Parathyroid adenoma (tissue), 2 donors: ENCODE results near the gene NANS.
"Not testable (repeated sequence)": the region's sequence is repeated elsewhere in the genome, so short reads cannot be mapped to it uniquely, and the experiment has no call there.

Source experiments
- H2AFZ ChIP-seq: fragments of 300-600 bp; sonication (generic); one replicate; pipeline ENCODE4 v1.7.0; 2017; ENCODE audit warnings: antibody characterized with exemption, mild to moderate bottlenecking
- H3K27ac ChIP-seq: fragments of 300-600 bp; sonication (generic); one replicate; pipeline ENCODE4 v1.7.0; 2017
- H3K27me3 ChIP-seq: fragments of 300-600 bp; sonication (generic); one replicate; pipeline ENCODE4 v1.7.0; 2017; ENCODE audit warnings: low read length; ENCODE audit not compliant: control insufficient read depth, insufficient read depth
- H3K36me3 ChIP-seq: fragments of 300-600 bp; sonication (generic); one replicate; pipeline ENCODE4 v1.7.0; 2017; ENCODE audit warnings: low read length; ENCODE audit not compliant: control insufficient read depth, insufficient read depth
- H3K4me1 ChIP-seq: fragments of 300-600 bp; sonication (generic); one replicate; pipeline ENCODE4 v1.7.0; 2017; ENCODE audit warnings: control low read depth
- H3K4me2 ChIP-seq: fragments of 300-600 bp; sonication (generic); one replicate; pipeline ENCODE4 v1.7.0; 2017; ENCODE audit warnings: low read length
- H3K4me3 ChIP-seq: fragments of 300-600 bp; sonication (generic); one replicate; pipeline ENCODE4 v1.7.0; 2017; ENCODE audit warnings: low read depth, low read length
- H3K79me2 ChIP-seq: fragments of 300-600 bp; sonication (generic); one replicate; pipeline ENCODE4 v1.7.0; 2017; ENCODE audit warnings: control low read depth
- H3K9ac ChIP-seq: fragments of 300-600 bp; sonication (generic); one replicate; pipeline ENCODE4 v1.7.0; 2017; ENCODE audit warnings: mild to moderate bottlenecking
- H3K9me3 ChIP-seq: fragments of 300-600 bp; sonication (generic); one replicate; pipeline ENCODE4 v1.7.0; 2017; ENCODE audit warnings: low read length; ENCODE audit not compliant: control insufficient read depth
- TF ChIP-seq, protein P1 (sequence below): fragments of 300-600 bp; sonication (generic); IDR thresholded peaks from one replicate; pipeline ENCODE4 v1.7.0; 2017; ENCODE audit warnings: antibody characterized with exemption, mild to moderate bottlenecking
- donor health status: primary hyperparathyroidism.

NANS gene

DNA sequence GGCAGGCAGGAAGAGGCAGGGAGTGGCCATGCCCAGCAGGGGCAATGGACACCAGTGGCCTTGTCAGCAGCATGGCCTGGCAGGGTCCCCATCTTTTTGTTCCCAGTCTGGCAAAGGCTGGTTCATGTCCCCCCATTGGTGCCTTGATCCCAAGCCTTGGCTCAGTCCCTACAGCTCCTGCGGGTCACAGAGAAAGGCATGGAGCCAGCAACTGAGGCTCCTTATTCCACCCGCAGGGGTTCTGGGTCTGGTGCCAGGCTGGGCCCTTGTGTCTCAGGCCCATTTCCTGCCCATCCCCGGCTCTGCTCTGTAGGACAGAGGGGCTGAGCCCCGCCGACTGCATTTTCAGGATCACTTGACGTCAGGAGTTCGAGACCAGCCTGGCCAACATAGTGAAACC lies 48.5 kb downstream of the NANS start:
- H3K4me3 ChIP-seq = no peak overlapping the region
- no peak overlapping the region for H3K4me2 ChIP-seq
- no peak overlapping the region for H3K9ac ChIP-seq
- no peaks in the 10 kb centered on the region for H3K4me1 ChIP-seq
- H2AFZ ChIP-seq = no peak overlapping the region
- H3K27me3 ChIP-seq = no peaks in the 10 kb centered on the region
- TF ChIP-seq, protein P1, sequence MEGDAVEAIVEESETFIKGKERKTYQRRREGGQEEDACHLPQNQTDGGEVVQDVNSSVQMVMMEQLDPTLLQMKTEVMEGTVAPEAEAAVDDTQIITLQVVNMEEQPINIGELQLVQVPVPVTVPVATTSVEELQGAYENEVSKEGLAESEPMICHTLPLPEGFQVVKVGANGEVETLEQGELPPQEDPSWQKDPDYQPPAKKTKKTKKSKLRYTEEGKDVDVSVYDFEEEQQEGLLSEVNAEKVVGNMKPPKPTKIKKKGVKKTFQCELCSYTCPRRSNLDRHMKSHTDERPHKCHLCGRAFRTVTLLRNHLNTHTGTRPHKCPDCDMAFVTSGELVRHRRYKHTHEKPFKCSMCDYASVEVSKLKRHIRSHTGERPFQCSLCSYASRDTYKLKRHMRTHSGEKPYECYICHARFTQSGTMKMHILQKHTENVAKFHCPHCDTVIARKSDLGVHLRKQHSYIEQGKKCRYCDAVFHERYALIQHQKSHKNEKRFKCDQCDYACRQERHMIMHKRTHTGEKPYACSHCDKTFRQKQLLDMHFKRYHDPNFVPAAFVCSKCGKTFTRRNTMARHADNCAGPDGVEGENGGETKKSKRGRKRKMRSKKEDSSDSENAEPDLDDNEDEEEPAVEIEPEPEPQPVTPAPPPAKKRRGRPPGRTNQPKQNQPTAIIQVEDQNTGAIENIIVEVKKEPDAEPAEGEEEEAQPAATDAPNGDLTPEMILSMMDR = no peak
- H3K9me3 ChIP-seq = no peaks in the 10 kb centered on the region
- H3K79me2 ChIP-seq = no peaks in the 10 kb centered on the region
- H3K27ac ChIP-seq = no peak overlapping the region
- H3K36me3 ChIP-seq = no peaks in the 10 kb centered on the region

DNA sequence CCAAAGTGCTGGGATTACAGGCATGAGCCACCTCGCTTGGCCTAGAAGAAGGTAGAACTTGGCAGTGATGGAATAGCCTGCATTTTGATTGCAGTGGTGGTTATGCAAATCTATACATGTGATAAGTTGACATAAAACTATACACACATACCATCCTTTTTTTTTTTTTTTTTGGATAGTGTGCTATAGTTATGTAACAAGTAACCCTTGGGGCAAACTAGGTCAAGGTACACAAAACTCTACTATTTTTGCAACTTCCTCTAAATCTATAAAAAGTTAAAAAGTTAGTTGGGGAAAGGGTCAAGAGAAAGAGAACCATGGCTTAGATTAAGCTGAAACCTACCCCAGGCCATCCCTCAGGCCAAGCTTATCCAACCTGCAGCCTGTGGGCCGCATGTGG lies 51.4 kb downstream of the NANS start:
- no peak overlapping the region for H2AFZ ChIP-seq
- H3K36me3 ChIP-seq = no peaks in the 10 kb centered on the region
- TF ChIP-seq, protein P1 = no peak
- H3K4me2 ChIP-seq = no peak overlapping the region
- no peaks in the 10 kb centered on the region for H3K4me1 ChIP-seq
- H3K27ac ChIP-seq = no peak overlapping the region
- no peaks in the 10 kb centered on the region for H3K79me2 ChIP-seq
- no peaks in the 10 kb centered on the region for H3K9me3 ChIP-seq
- H3K9ac ChIP-seq = no peak overlapping the region
- no peaks in the 10 kb centered on the region for H3K27me3 ChIP-seq
- H3K4me3 ChIP-seq = no peak overlapping the region

DNA sequence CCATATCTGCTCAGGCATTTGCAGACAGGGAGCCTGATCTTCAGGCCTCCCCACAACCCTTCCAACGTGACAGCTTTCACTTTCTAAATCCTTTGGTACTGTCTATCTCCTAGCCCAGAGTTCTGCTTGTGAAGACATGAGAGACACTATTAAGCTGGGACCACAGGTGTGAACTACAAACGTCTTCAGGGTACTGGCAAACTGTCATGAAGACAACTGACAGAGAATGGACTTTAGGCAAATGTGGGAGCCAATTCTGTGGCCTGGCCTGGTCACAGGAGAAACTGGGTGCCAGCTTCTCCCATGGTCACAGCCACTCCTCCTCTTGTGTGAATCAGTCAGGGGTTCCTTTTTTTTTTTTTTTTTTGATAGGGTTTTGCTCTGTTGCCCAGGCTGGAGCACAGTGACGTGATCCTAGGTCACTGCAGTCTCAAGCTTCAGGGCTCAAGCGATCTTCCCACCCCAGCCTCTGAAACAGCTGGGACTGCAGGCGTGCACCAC lies 52.0 kb downstream of the NANS start:
- H2AFZ ChIP-seq = no peak overlapping the region
- H3K4me2 ChIP-seq = no peak overlapping the region
- H3K79me2 ChIP-seq = no peaks in the 10 kb centered on the region
- H3K4me1 ChIP-seq = no peaks in the 10 kb centered on the region
- TF ChIP-seq, protein P1 = no peak
- no peaks in the 10 kb centered on the region for H3K9me3 ChIP-seq
- no peaks in the 10 kb centered on the region for H3K36me3 ChIP-seq
- no peaks in the 10 kb centered on the region for H3K27me3 ChIP-seq
- H3K27ac ChIP-seq = no peak overlapping the region
- no peak overlapping the region for H3K9ac ChIP-seq
- H3K4me3 ChIP-seq = no peak overlapping the region

DNA sequence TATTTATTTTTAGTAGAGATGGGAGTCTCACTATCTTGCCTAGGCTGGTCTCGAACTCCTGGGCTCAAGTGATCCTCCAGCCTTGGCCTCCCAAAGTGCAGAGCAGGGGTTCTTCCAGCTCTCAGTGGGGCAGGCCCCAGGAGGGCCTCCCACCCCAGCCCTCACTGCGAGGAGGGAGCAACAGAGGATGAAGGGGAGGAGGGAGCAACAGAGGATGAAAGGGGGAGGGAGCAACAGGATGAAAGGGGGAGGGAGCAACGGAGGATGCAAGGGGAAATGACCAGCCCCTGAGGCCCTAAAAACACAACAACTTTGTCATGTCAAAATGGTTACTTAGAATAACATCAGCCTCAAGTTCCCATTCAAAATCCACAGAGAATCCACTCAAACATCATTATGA lies 52.5 kb downstream of the NANS start:
- no peaks in the 10 kb centered on the region for H3K4me1 ChIP-seq
- TF ChIP-seq, protein P1 = no peak
- no peak overlapping the region for H3K4me2 ChIP-seq
- no peaks in the 10 kb centered on the region for H3K36me3 ChIP-seq
- no peaks in the 10 kb centered on the region for H3K27me3 ChIP-seq
- H3K9ac ChIP-seq = no peak overlapping the region
- no peak overlapping the region for H2AFZ ChIP-seq
- H3K27ac ChIP-seq = no peak overlapping the region
- no peak overlapping the region for H3K4me3 ChIP-seq
- H3K79me2 ChIP-seq = no peaks in the 10 kb centered on the region
- H3K9me3 ChIP-seq = no peaks in the 10 kb centered on the region

DNA sequence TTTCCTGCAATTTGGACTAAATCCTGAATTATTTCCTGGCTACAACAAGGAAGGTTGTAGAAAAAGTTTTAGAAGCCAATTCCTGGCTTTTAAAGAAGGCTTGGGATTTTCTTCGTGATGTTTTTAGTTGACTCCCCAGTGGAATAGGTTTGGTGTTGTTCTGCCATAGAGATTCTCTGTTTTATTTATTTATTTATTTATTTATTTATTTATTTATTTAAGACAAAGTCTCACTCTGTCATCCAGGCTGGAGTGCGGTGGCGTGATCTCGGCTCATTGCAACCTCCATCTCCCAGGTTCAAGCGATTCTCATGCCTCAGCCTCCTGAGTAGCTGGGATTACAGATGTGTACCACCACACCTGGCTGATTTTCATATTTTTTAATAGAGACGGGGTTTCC lies 60.6 kb downstream of the NANS start:
- not testable (repeated sequence) for H3K79me2 ChIP-seq, H3K4me1 ChIP-seq, H3K4me2 ChIP-seq, H2AFZ ChIP-seq, H3K9ac ChIP-seq, H3K27me3 ChIP-seq, H3K36me3 ChIP-seq, H3K9me3 ChIP-seq, H3K27ac ChIP-seq, H3K4me3 ChIP-seq
